ENCODE measurements around the gene SRGAP1.

The SRGAP1 gene

DNA sequence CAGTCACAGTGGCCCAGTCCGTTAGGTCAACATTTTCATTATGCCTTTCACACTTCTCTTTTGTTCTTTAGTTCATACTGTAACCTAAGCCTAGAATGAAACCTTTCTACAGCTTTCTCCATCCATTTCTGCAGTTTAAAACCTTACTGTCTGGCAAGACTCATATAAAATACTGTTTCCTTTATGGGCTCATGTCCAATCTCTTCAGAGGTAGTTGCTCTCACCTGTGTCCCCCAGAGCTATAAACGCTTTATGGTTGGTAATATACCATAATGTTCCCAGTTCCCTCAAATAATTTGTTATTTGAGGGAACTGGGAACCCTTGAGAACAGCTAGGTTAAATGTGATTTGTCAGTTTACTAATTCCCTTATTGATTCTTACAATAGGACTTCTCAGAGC, 83.0 kb downstream of the SRGAP1 start:
- Histone ChIP-seq H3F3A (ENCODE audit: insufficient read depth, low read length) (no peaks in the 10 kb centered on the region), H3K4me3 (ENCODE audit: low read depth, low read length, poor library complexity, severe bottlenecking) (no peak overlapping the region), H3K9me3 (ENCODE audit: low read length) (no peaks in the 10 kb centered on the region), H3K9ac (ENCODE audit: low read length) (no peak overlapping the region), H3K4me2 (ENCODE audit: low read length) (no peak overlapping the region), H3K36me3 (ENCODE audit: insufficient read depth, low read length) (no peaks in the 10 kb centered on the region), H4K20me1 (ENCODE audit: insufficient read depth, low read length) (no peaks in the 10 kb centered on the region), H3K4me1 (ENCODE audit: insufficient read depth, low read length, severe bottlenecking) (no peaks in the 10 kb centered on the region), H2AFZ (ENCODE audit: low read length) (no peak overlapping the region), H3K27ac (ENCODE audit: low read depth, low read length, poor library complexity, severe bottlenecking) (no peak overlapping the region), H3K27me3 (ENCODE audit: insufficient read depth, low read length) (no peaks in the 10 kb centered on the region), H3K9me2 (ENCODE audit: low read depth, low read length) (no peaks in the 10 kb centered on the region), H3K79me2 (ENCODE audit: insufficient read depth, low read length) (no peaks in the 10 kb centered on the region)
- no peak for TF ChIP-seq EZH2 (IDR thresholded peaks at IDR 0.05; ENCODE audit: borderline replicate concordance, low read length)
- TF ChIP-seq, protein P1, sequence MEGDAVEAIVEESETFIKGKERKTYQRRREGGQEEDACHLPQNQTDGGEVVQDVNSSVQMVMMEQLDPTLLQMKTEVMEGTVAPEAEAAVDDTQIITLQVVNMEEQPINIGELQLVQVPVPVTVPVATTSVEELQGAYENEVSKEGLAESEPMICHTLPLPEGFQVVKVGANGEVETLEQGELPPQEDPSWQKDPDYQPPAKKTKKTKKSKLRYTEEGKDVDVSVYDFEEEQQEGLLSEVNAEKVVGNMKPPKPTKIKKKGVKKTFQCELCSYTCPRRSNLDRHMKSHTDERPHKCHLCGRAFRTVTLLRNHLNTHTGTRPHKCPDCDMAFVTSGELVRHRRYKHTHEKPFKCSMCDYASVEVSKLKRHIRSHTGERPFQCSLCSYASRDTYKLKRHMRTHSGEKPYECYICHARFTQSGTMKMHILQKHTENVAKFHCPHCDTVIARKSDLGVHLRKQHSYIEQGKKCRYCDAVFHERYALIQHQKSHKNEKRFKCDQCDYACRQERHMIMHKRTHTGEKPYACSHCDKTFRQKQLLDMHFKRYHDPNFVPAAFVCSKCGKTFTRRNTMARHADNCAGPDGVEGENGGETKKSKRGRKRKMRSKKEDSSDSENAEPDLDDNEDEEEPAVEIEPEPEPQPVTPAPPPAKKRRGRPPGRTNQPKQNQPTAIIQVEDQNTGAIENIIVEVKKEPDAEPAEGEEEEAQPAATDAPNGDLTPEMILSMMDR (IDR thresholded peaks at IDR 0.05; ENCODE audit: low read length), result no peak

- Histone ChIP-seq H3K79me2 (ENCODE audit: insufficient read depth, low read length) (no peaks in the 10 kb centered on the region), H2AFZ (ENCODE audit: low read length) (no peak overlapping the region), H3K4me1 (ENCODE audit: insufficient read depth, low read length, severe bottlenecking) (no peaks in the 10 kb centered on the region), H3K27ac (ENCODE audit: low read depth, low read length, poor library complexity, severe bottlenecking) (no peak overlapping the region), H3K4me3 (ENCODE audit: low read depth, low read length, poor library complexity, severe bottlenecking) (no peak overlapping the region), H3K4me2 (ENCODE audit: low read length) (no peak overlapping the region), H3K9ac (ENCODE audit: low read length) (no peak overlapping the region), H3K27me3 (ENCODE audit: insufficient read depth, low read length) (no peaks in the 10 kb centered on the region), H4K20me1 (ENCODE audit: insufficient read depth, low read length) (no peaks in the 10 kb centered on the region), H3K9me3 (ENCODE audit: low read length) (no peaks in the 10 kb centered on the region), H3F3A (ENCODE audit: insufficient read depth, low read length) (no peaks in the 10 kb centered on the region), H3K36me3 (ENCODE audit: insufficient read depth, low read length) (no peaks in the 10 kb centered on the region), H3K9me2 (ENCODE audit: low read depth, low read length) (no peaks in the 10 kb centered on the region)
- TF ChIP-seq, protein P1 (IDR thresholded peaks at IDR 0.05; ENCODE audit: low read length), result no peak
- no peak for TF ChIP-seq EZH2 (IDR thresholded peaks at IDR 0.05; ENCODE audit: borderline replicate concordance, low read length)
Observed at GRCh38 chr12:63928305-63928704, 83.8 kb downstream of the SRGAP1 start.

DNA sequence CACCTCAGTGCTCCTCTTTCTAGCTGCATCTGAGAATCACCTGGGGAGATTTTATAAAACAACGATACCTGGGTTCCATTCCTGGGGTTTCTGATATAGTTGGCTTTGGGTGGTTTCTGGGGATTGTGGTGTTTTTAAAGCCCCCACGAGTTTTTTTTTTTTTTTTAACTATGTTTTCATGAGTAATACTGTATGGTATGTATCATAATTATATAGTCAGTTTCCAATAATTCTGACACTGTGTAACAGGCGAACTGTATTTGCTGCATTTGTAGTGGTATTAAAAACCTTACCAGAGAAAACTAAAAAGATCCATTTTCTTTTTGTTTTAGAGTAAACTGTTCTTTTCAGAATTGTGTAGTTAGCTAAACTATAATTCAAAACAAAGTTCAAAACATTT, 84.9 kb downstream of the SRGAP1 start:
- Histone ChIP-seq H2AFZ (ENCODE audit: low read length) (no peak overlapping the region), H3K4me2 (ENCODE audit: low read length) (no peak overlapping the region), H3K4me1 (ENCODE audit: insufficient read depth, low read length, severe bottlenecking) (no peaks in the 10 kb centered on the region), H3K9me2 (ENCODE audit: low read depth, low read length) (no peaks in the 10 kb centered on the region), H3K79me2 (ENCODE audit: insufficient read depth, low read length) (no peaks in the 10 kb centered on the region), H4K20me1 (ENCODE audit: insufficient read depth, low read length) (no peaks in the 10 kb centered on the region), H3K9ac (ENCODE audit: low read length) (no peak overlapping the region), H3K4me3 (ENCODE audit: low read depth, low read length, poor library complexity, severe bottlenecking) (no peak overlapping the region), H3K9me3 (ENCODE audit: low read length) (no peaks in the 10 kb centered on the region), H3K36me3 (ENCODE audit: insufficient read depth, low read length) (no peaks in the 10 kb centered on the region), H3F3A (ENCODE audit: insufficient read depth, low read length) (no peaks in the 10 kb centered on the region), H3K27me3 (ENCODE audit: insufficient read depth, low read length) (no peaks in the 10 kb centered on the region), H3K27ac (ENCODE audit: low read depth, low read length, poor library complexity, severe bottlenecking) (no peak overlapping the region)
- TF ChIP-seq, protein P1 (IDR thresholded peaks at IDR 0.05; ENCODE audit: low read length), result no peak
- no peak for TF ChIP-seq EZH2 (IDR thresholded peaks at IDR 0.05; ENCODE audit: borderline replicate concordance, low read length)

All from OCI-LY1 (cell line).